ENCODE measurements around the gene NPAS3.

DNA sequence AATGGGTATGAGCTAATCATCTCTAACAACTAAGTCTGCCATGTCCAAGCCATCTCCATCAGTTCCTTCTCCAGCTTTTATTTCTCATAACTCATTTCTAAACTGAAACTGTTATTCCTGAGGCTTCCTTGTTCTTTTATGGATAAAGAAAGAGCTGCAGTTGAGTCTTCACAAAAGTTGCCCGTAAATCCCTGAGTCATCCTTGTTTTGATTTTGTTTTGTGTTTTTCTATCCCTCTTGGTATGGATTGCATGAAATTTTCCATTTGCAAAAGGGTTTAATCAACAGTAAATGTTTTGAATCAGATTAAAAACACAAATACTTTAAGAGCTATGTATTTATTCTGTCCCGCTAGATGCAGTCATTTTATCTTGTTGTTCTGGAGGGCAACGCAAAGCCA, 721.6 kb downstream of the NPAS3 start:
- TF ChIP-seq, protein P1, sequence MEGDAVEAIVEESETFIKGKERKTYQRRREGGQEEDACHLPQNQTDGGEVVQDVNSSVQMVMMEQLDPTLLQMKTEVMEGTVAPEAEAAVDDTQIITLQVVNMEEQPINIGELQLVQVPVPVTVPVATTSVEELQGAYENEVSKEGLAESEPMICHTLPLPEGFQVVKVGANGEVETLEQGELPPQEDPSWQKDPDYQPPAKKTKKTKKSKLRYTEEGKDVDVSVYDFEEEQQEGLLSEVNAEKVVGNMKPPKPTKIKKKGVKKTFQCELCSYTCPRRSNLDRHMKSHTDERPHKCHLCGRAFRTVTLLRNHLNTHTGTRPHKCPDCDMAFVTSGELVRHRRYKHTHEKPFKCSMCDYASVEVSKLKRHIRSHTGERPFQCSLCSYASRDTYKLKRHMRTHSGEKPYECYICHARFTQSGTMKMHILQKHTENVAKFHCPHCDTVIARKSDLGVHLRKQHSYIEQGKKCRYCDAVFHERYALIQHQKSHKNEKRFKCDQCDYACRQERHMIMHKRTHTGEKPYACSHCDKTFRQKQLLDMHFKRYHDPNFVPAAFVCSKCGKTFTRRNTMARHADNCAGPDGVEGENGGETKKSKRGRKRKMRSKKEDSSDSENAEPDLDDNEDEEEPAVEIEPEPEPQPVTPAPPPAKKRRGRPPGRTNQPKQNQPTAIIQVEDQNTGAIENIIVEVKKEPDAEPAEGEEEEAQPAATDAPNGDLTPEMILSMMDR (IDR thresholded peaks at IDR 0.05; ENCODE audit: borderline replicate concordance, extremely low read depth, low read length, poor library complexity, severe bottlenecking), result no peak
- TF ChIP-seq EZH2 (IDR thresholded peaks at IDR 0.05; ENCODE audit: borderline replicate concordance, low read depth, low read length, severe bottlenecking), result no peak

Data from DND-41 (cell line).